ENCODE results near the gene ACAT2. TPM values are rescaled to one million over a fixed set of nuclear protein-coding genes. Genes with fewer than 3 reads are reported as not detected.

The ACAT2 gene
- total RNA-seq, 2 experiments from 2014 or later = 21.4 to 25.8 TPM

- DNase-seq = no peak
- H3K9me3 ChIP-seq (ENCODE audit: control insufficient read depth in 1 of 2, insufficient read depth in 1 of 2, low read length in 2 of 2) = no peaks in the 10 kb centered on the region
- intact Hi-C loops (cut with DNase I, micrococcal nuclease) = no loop called here
- no peak overlapping the region for H3K4me3 ChIP-seq (ENCODE audit: low read length)
- no peaks in the 10 kb centered on the region for H3K27me3 Mint-ChIP-seq
- H3K4me1 ChIP-seq (ENCODE audit: insufficient read depth, low read length) = peaks cover 12% of the 10 kb centered on the region
- ATAC-seq (ENCODE audit: poor library complexity) = no peak
- TF ChIP-seq CTCF (IDR thresholded peaks at IDR 0.05) = no peak
- H3K36me3 ChIP-seq (ENCODE audit: insufficient read depth, low read length) = peaks cover 63% of the 10 kb centered on the region
- CTCF ChIA-PET = no interaction called here
- no peak overlapping the region for H3K4me3 Mint-ChIP-seq
- peaks cover 80% of the 10 kb centered on the region for H3K36me3 Mint-ChIP-seq (ENCODE audit: low read depth)
- H3K27ac Mint-ChIP-seq = peak overlapping the region; percentile 8
- peaks cover 15% of the 10 kb centered on the region for H3K4me1 Mint-ChIP-seq (ENCODE audit: low read depth)
- POLR2A ChIA-PET = no interaction called here
- no peaks in the 10 kb centered on the region for H3K9me3 Mint-ChIP-seq
- H3K27me3 ChIP-seq (ENCODE audit: control insufficient read depth in 1 of 2, insufficient read depth in 2 of 2, low read length in 2 of 2) = no peaks in the 10 kb centered on the region
- no peak overlapping the region for H3K27ac ChIP-seq (ENCODE audit: low read depth in 1 of 2, low read length in 2 of 2)
Observed at GRCh38 chr6:159797554-159797953, 35.7 kb downstream of the ACAT2 start.

GRCh38 chr6:159800141-159800865, 38.5 kb downstream of the ACAT2 start, which contains the start of gene PNLDC1:
Gene PNLDC1, plus strand, starts transcription at chr6:159800276. Its CDS starts 32 bp downstream, at chr6:159800308.
- ChIA-PET POLR2A (no interaction called here), CTCF (no interaction called here)
- no peak within 1 kb of the TSS for H3K4me3 ChIP-seq (ENCODE audit: low read length)

GRCh38 chr6:159801935-159802334, 40.1 kb downstream of the ACAT2 start:
- POLR2A ChIA-PET = no interaction called here
- Mint-ChIP-seq H3K4me1 (ENCODE audit: low read depth) (no peaks in the 10 kb centered on the region), H3K4me3 (no peak overlapping the region), H3K9me3 (no peaks in the 10 kb centered on the region), H3K36me3 (ENCODE audit: low read depth) (peaks cover 37% of the 10 kb centered on the region), H3K27ac (no peak overlapping the region), H3K27me3 (no peaks in the 10 kb centered on the region)
- no peak for TF ChIP-seq CTCF (IDR thresholded peaks at IDR 0.05)
- Histone ChIP-seq H3K27me3 (ENCODE audit: control insufficient read depth in 1 of 2, insufficient read depth in 2 of 2, low read length in 2 of 2) (no peaks in the 10 kb centered on the region), H3K4me3 (ENCODE audit: low read length) (no peak overlapping the region), H3K27ac (ENCODE audit: low read depth in 1 of 2, low read length in 2 of 2) (no peak overlapping the region), H3K4me1 (ENCODE audit: insufficient read depth, low read length) (no peaks in the 10 kb centered on the region), H3K36me3 (ENCODE audit: insufficient read depth, low read length) (peaks cover 32% of the 10 kb centered on the region), H3K9me3 (ENCODE audit: control insufficient read depth in 1 of 2, insufficient read depth in 1 of 2, low read length in 2 of 2) (no peaks in the 10 kb centered on the region)
- CTCF ChIA-PET = no interaction called here
- no peak for DNase-seq
- intact Hi-C loops (cut with DNase I, micrococcal nuclease) = no loop called here
- ATAC-seq (ENCODE audit: poor library complexity) = no peak

More at GRCh38 chr6:159800141-159800865, 38.5 kb downstream of the ACAT2 start, which contains the start of gene PNLDC1:
- Histone ChIP-seq H3K27ac (ENCODE audit: low read depth in 1 of 2, low read length in 2 of 2) (no peak within 1 kb of the TSS), H3K27me3 (ENCODE audit: control insufficient read depth in 1 of 2, insufficient read depth in 2 of 2, low read length in 2 of 2) (no peaks in the 10 kb centered on the region), H3K36me3 (ENCODE audit: insufficient read depth, low read length) (peaks cover 46% of the 10 kb centered on the region), H3K9me3 (ENCODE audit: control insufficient read depth in 1 of 2, insufficient read depth in 1 of 2, low read length in 2 of 2) (no peaks in the 10 kb centered on the region), H3K4me1 (ENCODE audit: insufficient read depth, low read length) (peaks cover 5% of the 10 kb centered on the region)
- ATAC-seq (ENCODE audit: poor library complexity) = no peak
- TF ChIP-seq CTCF (IDR thresholded peaks at IDR 0.05) = no peak
- H3K9me3 Mint-ChIP-seq = no peaks in the 10 kb centered on the region
- DNase-seq = peak in 1 of 14 experiments; percentile 17
- H3K4me1 Mint-ChIP-seq (ENCODE audit: low read depth) = no peaks in the 10 kb centered on the region
- peaks cover 52% of the 10 kb centered on the region for H3K36me3 Mint-ChIP-seq (ENCODE audit: low read depth)
- intact Hi-C loops (cut with DNase I, micrococcal nuclease) = no loop called here
- no peaks in the 10 kb centered on the region for H3K27me3 Mint-ChIP-seq
- peak within 1 kb of the TSS; percentile 29 for H3K27ac Mint-ChIP-seq
- no peak within 1 kb of the TSS for H3K4me3 Mint-ChIP-seq

Data from CD4-positive, alpha-beta T cell (primary cell).